ENCODE measurements around the gene ERICH2.

The ERICH2 gene

DNA sequence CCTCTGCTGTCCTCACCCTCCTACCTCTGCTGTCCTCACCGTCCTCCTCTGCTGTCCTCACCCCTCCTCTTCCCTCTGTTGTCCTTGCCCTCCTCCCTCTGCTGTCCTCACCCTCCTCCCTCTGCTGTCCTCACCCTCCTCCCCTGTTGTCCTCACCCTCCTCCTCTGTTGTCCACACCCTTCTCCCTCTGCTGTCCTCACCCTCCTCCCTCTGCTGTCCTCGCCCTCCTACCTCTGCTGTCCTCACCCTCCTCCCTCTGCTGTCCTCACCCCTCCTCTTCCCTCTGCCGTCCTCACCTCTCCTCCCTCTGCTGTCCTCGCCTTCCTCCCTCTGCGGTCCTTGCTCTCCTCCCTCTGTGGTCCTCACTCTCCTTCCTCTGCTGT is 58.3 kb downstream of the ERICH2 start:
- no peaks in the 10 kb centered on the region for H3K9me3 Mint-ChIP-seq
- H3K4me1 Mint-ChIP-seq (ENCODE audit: low read depth), result peaks cover 2% of the 10 kb centered on the region
- H3K36me3 Mint-ChIP-seq (ENCODE audit: low read depth), result no peaks in the 10 kb centered on the region
- peaks cover 80% of the 10 kb centered on the region for H3K27me3 Mint-ChIP-seq
- no peak overlapping the region for H3K27ac Mint-ChIP-seq
- DNase-seq, result no peak
- no peak overlapping the region for H3K4me3 Mint-ChIP-seq

DNA sequence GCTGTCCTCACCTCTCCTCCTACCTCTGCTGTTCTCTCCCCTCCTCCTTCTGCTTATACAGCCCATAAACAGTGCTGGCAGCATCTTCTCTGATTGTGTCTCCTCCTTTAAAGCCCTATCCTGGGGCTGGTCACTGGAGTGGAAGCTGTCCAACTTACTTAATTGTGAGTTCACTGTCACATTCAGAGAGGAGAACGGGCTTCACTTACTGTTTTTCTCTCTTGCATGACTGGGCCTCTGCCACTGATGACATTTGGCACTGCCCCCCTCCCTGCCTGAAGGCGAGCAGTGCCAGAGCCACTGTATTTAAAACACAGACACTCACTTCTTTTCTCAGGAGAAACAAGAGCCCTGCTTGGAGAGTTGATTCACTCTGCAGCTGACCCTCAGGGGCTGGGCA is 58.9 kb downstream of the ERICH2 start:
- Mint-ChIP-seq H3K9me3 (no peaks in the 10 kb centered on the region), H3K4me1 (ENCODE audit: low read depth) (no peaks in the 10 kb centered on the region), H3K36me3 (ENCODE audit: low read depth) (no peaks in the 10 kb centered on the region), H3K4me3 (no peak overlapping the region), H3K27me3 (peaks cover 75% of the 10 kb centered on the region), H3K27ac (no peak overlapping the region)
- no peak for DNase-seq

DNA sequence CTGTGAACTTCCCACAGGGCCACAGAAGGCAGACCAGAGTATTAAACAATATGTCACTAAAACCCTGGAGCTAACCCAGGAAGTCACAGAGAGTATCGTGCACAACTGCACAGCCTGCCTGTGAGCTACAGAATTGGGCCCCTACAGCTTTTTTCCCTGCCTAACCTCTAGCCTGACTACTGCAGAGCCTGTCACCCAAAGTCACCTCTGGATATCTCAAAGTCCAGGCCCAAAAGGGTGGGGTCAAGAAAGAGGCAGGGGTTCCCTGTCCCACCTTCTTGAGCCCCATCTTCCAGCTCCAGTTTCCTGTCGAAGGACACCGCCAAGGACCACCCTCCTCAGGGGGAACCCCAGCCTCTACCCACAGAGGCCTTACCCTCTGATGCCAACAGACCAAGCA is 60.0 kb downstream of the ERICH2 start:
- Mint-ChIP-seq H3K36me3 (ENCODE audit: low read depth) (no peaks in the 10 kb centered on the region), H3K27ac (no peak overlapping the region), H3K4me3 (no peak overlapping the region), H3K27me3 (peaks cover 64% of the 10 kb centered on the region), H3K4me1 (ENCODE audit: low read depth) (no peaks in the 10 kb centered on the region), H3K9me3 (no peaks in the 10 kb centered on the region)
- DNase-seq, result no peak

DNA sequence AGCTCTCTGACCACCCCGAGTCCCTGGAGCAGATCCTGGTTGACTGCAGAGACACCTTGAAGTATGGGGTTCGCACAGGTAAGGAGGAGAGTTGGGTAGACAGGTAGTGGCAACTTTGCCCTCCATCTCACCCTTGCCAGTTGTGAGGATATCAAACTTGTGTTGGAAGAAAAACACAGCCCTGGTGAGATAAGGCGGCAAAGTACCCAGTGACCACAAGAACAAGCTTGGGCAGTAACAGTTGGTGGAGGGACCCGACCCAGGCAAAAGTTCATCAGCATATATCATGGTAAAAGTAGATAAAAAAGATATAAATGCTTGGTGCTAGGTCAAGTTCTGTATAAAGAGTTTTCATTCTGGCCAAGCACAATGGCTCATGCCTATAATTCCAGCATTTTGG is 60.9 kb downstream of the ERICH2 start:
- Mint-ChIP-seq H3K9me3 (no peaks in the 10 kb centered on the region), H3K27me3 (peaks cover 61% of the 10 kb centered on the region), H3K4me3 (no peak overlapping the region), H3K36me3 (ENCODE audit: low read depth) (no peaks in the 10 kb centered on the region), H3K27ac (no peak overlapping the region), H3K4me1 (ENCODE audit: low read depth) (no peaks in the 10 kb centered on the region)
- no peak for DNase-seq

DNA sequence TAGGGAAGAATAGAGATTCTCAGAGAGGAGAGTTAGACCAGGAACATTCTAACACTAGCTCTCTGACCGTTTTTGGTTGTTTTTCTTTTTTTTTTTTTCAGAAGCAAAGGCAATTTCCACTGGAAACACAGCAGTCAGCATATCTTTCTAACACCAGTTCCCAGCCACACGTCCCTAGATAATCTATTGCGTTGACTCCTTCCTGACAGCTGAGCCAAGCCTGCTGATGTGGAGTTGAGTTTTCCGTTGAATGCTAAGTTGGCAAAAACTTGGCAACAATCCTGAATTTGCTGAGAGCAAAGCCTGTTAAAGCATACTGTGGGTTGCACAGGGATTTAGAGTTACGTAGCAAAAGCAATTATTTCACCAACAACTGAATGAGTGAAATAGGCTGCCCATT is 65.8 kb downstream of the ERICH2 start:
- peaks cover 3% of the 10 kb centered on the region for H3K4me1 Mint-ChIP-seq (ENCODE audit: low read depth)
- H3K36me3 Mint-ChIP-seq (ENCODE audit: low read depth), result no peaks in the 10 kb centered on the region
- no peak for DNase-seq
- no peaks in the 10 kb centered on the region for H3K9me3 Mint-ChIP-seq
- H3K27me3 Mint-ChIP-seq, result peaks cover 22% of the 10 kb centered on the region
- H3K27ac Mint-ChIP-seq, result no peak overlapping the region
- H3K4me3 Mint-ChIP-seq, result no peak overlapping the region

DNA sequence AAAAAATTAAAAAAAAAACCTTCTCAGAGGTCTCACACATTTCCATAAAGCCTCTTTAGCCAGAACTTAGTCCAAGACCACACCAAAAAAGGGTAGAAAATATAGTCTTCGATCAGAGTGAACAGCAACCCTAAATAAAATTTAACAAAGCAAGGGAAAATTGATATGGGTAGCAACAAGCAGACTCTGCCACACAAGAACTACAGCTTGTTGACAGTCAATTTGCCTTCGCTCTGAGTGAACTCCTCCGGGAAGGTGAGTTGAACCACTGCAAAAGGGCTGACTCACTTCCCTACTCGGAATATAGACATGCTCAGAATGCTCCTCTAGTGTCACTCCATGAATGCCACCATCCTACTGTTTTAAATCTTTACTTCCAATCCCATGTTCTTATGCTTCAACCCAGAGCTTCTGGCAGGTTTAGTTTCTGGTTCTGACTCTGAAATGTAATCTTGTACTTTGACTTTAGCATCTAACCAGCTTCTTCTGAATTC is 70.6 kb downstream of the ERICH2 start:
- Mint-ChIP-seq H3K4me1 (ENCODE audit: low read depth) (peaks cover 25% of the 10 kb centered on the region), H3K27me3 (peaks cover 12% of the 10 kb centered on the region), H3K4me3 (no peak overlapping the region), H3K9me3 (no peaks in the 10 kb centered on the region), H3K27ac (no peak overlapping the region), H3K36me3 (ENCODE audit: low read depth) (no peaks in the 10 kb centered on the region)
- DNase-seq, result no peak

DNA sequence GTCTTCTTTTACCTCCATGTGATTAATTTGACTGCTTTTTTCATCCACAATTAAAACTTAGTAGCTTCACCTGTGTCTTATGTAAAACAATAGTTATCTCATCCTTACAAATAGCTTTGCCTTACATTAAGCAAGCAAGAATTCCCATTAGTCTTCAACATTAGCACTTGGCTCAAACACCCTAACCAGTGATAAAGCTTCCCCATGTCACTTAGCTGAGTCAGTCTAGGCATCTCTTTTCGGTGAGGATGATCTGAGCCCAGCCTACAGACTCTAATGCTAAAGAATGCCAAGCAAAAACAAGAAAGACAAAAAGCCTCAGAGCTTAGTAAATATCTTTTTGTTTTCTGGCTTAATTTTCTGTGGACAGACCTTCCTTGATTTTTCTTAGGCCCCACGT is 72.6 kb downstream of the ERICH2 start:
- Mint-ChIP-seq H3K4me1 (ENCODE audit: low read depth) (peaks cover 25% of the 10 kb centered on the region), H3K36me3 (ENCODE audit: low read depth) (no peaks in the 10 kb centered on the region), H3K27me3 (peaks cover 7% of the 10 kb centered on the region), H3K27ac (no peak overlapping the region), H3K4me3 (no peak overlapping the region), H3K9me3 (no peaks in the 10 kb centered on the region)
- DNase-seq, result no peak

DNA sequence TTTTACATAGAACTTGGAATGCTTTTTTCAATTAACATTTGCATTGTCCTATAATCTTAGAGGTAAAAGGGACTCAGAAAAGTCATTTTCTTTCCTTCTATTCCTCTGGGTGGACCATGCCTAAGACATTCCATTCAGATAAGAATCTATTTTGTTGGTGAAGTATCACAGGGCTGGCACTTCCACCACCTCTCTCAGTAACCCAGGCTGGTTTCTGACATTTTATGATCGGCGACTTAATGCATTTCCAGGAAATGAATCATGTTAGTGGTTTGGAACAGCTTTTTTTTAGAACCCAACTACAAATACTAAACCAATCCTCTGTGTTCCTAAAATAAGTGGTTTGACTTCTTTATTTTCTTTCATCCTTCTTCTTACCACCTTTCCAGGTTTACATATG is 73.5 kb downstream of the ERICH2 start:
- Mint-ChIP-seq H3K36me3 (ENCODE audit: low read depth) (no peaks in the 10 kb centered on the region), H3K4me1 (ENCODE audit: low read depth) (peaks cover 25% of the 10 kb centered on the region), H3K27ac (peak overlapping the region; percentile 26), H3K4me3 (no peak overlapping the region), H3K27me3 (peaks cover 7% of the 10 kb centered on the region), H3K9me3 (no peaks in the 10 kb centered on the region)
- no peak for DNase-seq

DNA sequence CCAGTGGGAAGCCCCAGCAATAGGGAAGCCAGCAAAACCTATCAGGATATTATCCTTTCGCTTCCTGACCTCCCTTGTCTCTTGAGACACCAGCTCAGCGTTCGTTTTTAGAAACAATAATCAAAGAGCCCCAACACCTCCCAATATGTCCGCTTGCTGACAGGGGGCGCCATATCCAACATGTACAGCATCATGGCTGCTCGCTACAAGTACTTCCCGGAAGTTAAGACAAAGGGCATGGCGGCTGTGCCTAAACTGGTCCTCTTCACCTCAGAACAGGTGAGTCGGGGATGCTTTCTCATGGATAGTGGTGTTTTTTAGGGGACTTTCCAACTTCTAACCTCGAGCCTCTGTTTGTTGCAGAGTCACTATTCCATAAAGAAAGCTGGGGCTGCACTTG is 75.2 kb downstream of the ERICH2 start:
- H3K27me3 Mint-ChIP-seq, result peaks cover 3% of the 10 kb centered on the region
- no peak for DNase-seq
- H3K27ac Mint-ChIP-seq, result no peak overlapping the region
- no peak overlapping the region for H3K4me3 Mint-ChIP-seq
- H3K9me3 Mint-ChIP-seq, result no peaks in the 10 kb centered on the region
- no peaks in the 10 kb centered on the region for H3K36me3 Mint-ChIP-seq (ENCODE audit: low read depth)
- H3K4me1 Mint-ChIP-seq (ENCODE audit: low read depth), result peaks cover 25% of the 10 kb centered on the region

DNA sequence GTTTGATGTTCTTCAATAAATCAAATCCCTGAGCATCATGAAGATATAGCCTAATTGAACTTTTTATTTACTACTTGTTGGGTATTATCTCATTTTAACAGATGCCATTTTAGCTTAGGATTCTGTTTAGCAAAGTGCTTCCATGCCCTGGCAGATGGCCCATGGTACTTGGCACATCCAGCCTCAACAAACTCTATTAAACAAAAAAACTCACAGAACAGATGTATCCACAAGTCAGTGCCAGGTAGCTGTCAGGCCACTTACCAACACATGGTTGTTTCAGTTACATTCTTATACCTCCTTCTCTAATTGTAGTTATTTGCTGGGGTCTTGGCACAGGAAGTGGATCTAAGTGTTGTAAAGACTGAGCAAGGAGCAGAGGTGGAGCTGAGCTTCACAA is 76.1 kb downstream of the ERICH2 start:
- no peaks in the 10 kb centered on the region for H3K36me3 Mint-ChIP-seq (ENCODE audit: low read depth)
- H3K4me1 Mint-ChIP-seq (ENCODE audit: low read depth), result peaks cover 22% of the 10 kb centered on the region
- H3K9me3 Mint-ChIP-seq, result no peaks in the 10 kb centered on the region
- H3K4me3 Mint-ChIP-seq, result no peak overlapping the region
- H3K27ac Mint-ChIP-seq, result no peak overlapping the region
- DNase-seq, result no peak
- H3K27me3 Mint-ChIP-seq, result peaks cover 3% of the 10 kb centered on the region

DNA sequence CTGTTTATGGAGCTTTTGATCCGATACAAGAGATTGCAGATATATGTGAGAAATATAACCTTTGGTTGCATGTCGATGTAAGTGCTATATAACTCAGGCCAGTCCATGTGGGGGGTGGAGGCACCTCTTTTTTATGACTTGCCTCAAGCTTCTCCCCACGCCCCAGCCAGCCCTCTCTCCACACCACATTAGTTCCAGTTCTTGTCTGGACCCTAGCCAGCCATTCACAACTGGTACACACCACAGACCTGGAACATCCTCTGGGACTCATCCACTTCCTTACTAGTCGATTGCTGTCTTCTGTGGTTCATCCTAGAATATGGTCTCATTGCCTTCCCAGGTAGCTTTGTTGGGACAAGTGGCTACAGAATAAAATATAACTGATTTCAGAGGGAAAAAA is 77.5 kb downstream of the ERICH2 start:
- no peak overlapping the region for H3K27ac Mint-ChIP-seq
- DNase-seq, result no peak
- H3K27me3 Mint-ChIP-seq, result peaks cover 3% of the 10 kb centered on the region
- H3K4me3 Mint-ChIP-seq, result no peak overlapping the region
- no peaks in the 10 kb centered on the region for H3K9me3 Mint-ChIP-seq
- H3K4me1 Mint-ChIP-seq (ENCODE audit: low read depth), result peaks cover 21% of the 10 kb centered on the region
- no peaks in the 10 kb centered on the region for H3K36me3 Mint-ChIP-seq (ENCODE audit: low read depth)

Measured in activated T-cell treated with anti-CD3 and anti-CD28 coated beads, Interleukin-2, amount 50 U/mL, for 24 hours (primary cell).